Astrocyte (in vitro differentiated cells and primary cell): ENCODE results near the gene KIAA0513.

Source experiments
- CTCF ChIP-seq: IDR thresholded peaks from 2 replicates; pipeline ENCODE4 v1.5.1; 2011; ENCODE audit warnings: low read depth, mild to moderate bottlenecking, inconsistent platforms, low read length, moderate library complexity; ENCODE audit not compliant: insufficient read depth
- EZH2 ChIP-seq: IDR thresholded peaks from 2 replicates; pipeline ENCODE4 v1.6.1; 2012; ENCODE audit warnings: mild to moderate bottlenecking, low read length, inconsistent platforms; ENCODE audit not compliant: insufficient read depth

DNA sequence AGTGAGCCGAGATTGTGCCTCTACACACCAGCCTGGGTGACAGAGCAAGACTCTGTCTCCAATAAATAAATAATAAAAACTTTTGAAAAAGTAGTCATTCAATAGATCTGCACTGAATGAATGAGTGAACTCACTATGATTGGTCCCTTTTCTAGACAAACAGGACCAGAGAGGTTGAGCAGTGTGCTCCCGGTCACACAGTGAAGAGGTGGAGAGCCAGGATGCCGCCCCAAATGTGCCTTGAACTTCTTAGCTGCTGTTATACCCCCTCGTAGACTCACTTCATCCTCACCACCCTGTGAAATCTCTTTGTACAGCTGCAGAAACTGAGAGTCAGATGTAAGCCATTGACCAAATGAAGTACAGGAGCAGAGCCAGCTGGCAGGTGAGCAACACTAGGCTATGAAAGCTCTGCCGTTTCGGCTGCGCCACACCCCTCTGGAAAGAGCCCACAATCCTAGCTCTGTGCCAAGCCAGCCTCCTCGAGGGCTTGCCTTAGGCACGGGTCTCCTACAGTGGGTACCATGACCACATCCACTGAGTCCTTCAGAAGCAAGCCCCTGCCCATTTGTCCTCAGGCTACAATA, 7.8 kb upstream of the KIAA0513 start:
- TF ChIP-seq CTCF (no peak), EZH2 (no peak)
